A549 (cell line): ENCODE data around the gene JAKMIP2. TPM values are rescaled to one million over a fixed set of nuclear protein-coding genes. Genes with fewer than 3 reads are reported as not detected.

ENCODE experiments used
- ATAC-seq, 2 experiments: fragments of 200-7000 bp in 1 of 2; fragments of >200 bp in 1 of 2; cut with Nextera tagmentation in 1 of 2; cut with Tn5 transposase in 1 of 2; 3 replicates each; pipeline versions ENCODE4 v1.8.0 to v1.9.1; 2018 to 2020; ENCODE audit warnings: mild to moderate bottlenecking in 1 of 2, moderate library complexity in 1 of 2
- CTCF ChIA-PET: fragments of 300-600 bp; sonication (Branson Sonifier 250); formaldehyde crosslinking; extraction: SDS; loops from one replicate; lab custom pipeline; 2021; ENCODE audit warnings: antibody characterized with exemption, inconsistent platforms; lab: Yijun Ruan, JAX
- POLR2A ChIA-PET: fragments of 350-600 bp; formaldehyde crosslinking; extraction: SDS; loops from one replicate; lab custom pipeline; 2021; ENCODE audit warnings: antibody characterized with exemption, inconsistent platforms; lab: Yijun Ruan, JAX
- DNase-seq, 2 experiments: peaks; one replicate each; pipeline versions ENCODE4 v3.0.0 to v3.0.0-alpha.2; 2011 to 2016; ENCODE audit warnings: low read depth in 1 of 2, low spot score in 1 of 2
- FAIRE-seq: peaks from 2 replicates; lab custom pipeline; 2011; peaks lifted over from hg19 to GRCh38; lab: Jason Lieb, UNC
- H3K27ac ChIP-seq, 2 experiments: fragments of >200 bp; sonication (Bioruptor Twin); formaldehyde crosslinking; 3 replicates each; pipeline ENCODE4 v1.5.1; 2016 to 2017
- H3K4me1 ChIP-seq: fragments of >200 bp; sonication (Bioruptor Twin); formaldehyde crosslinking; 3 replicates; pipeline ENCODE4 v1.6.1; 2016
- H3K4me2 ChIP-seq: fragments of >200 bp; sonication (Bioruptor Twin); formaldehyde crosslinking; 3 replicates; pipeline ENCODE4 v1.6.1; 2016
- H3K4me3 ChIP-seq: fragments of >200 bp; sonication (Bioruptor Twin); formaldehyde crosslinking; 3 replicates; pipeline ENCODE4 v1.5.1; 2016
- H3K9me3 ChIP-seq: fragments of >200 bp; sonication (Bioruptor Twin); formaldehyde crosslinking; 3 replicates; pipeline ENCODE4 v1.6.1; 2016
- CHD4 ChIP-seq: fragments of 200-600 bp; sonication (generic); IDR thresholded peaks from 2 replicates; pipeline ENCODE4 v1.6.1; 2016; ENCODE audit warnings: antibody characterized with exemption, mild to moderate bottlenecking, borderline replicate concordance
- ESRRA ChIP-seq: fragments of 150-350 bp; IDR thresholded peaks from 2 replicates; pipeline ENCODE4 v1.6.1; 2014; ENCODE audit warnings: mild to moderate bottlenecking, low read length, borderline replicate concordance
- FOSB ChIP-seq: fragments of 250-450 bp; sonication (Bioruptor Pico); IDR thresholded peaks from 2 replicates; pipeline ENCODE4 v1.5.0; 2020; ENCODE audit warnings: mild to moderate bottlenecking, moderate library complexity
- FOSL2 ChIP-seq, 2 experiments: fragments of 450-650 bp in 1 of 2; fragments of >200 bp in 1 of 2; sonication (Bioruptor Twin) in 1 of 2; formaldehyde crosslinking; IDR thresholded peaks; 2 replicates each; pipeline versions ENCODE4 v1.5.0 to v1.6.1; 2016 to 2020; ENCODE audit warnings: mild to moderate bottlenecking in 1 of 2, moderate library complexity in 1 of 2
- HDAC2 ChIP-seq: fragments of 200-600 bp; sonication (generic); IDR thresholded peaks from 2 replicates; pipeline ENCODE4 v1.6.1; 2016
- HOXB5 ChIP-seq: fragments of 250-450 bp; sonication (Bioruptor Pico); IDR thresholded peaks from 2 replicates; pipeline ENCODE4 v1.5.0; 2020; ENCODE audit warnings: mild to moderate bottlenecking, moderate library complexity
- NFE2L2 ChIP-seq: fragments of 150-350 bp; conservative IDR thresholded peaks from 2 replicates; pipeline ENCODE4 v1.6.1; 2014; ENCODE audit warnings: low read length
- POLR2AphosphoS2 ChIP-seq: conservative IDR thresholded peaks from 2 replicates; pipeline ENCODE4 v1.6.1; 2012; ENCODE audit warnings: low read length, improper control_type of control experiment, inconsistent platforms
- RCOR1 ChIP-seq: fragments of 150-350 bp; IDR thresholded peaks from 2 replicates; pipeline ENCODE4 v1.6.1; 2014; ENCODE audit warnings: antibody characterized with exemption, low read length, low read depth
- TFCP2L1 ChIP-seq: fragments of 250-450 bp; sonication (Bioruptor Pico); IDR thresholded peaks from 2 replicates; pipeline ENCODE4 v1.5.0; 2021; ENCODE audit warnings: mild to moderate bottlenecking
- TP53 ChIP-seq: fragments of 250-450 bp; sonication (Bioruptor Pico); IDR thresholded peaks from 2 replicates; pipeline ENCODE4 v1.5.0; 2021; ENCODE audit warnings: mild to moderate bottlenecking, moderate library complexity
- ZC3H11A ChIP-seq: fragments of 450-650 bp; IDR thresholded peaks from 2 replicates; pipeline ENCODE4 v1.6.1; 2014; ENCODE audit warnings: antibody characterized with exemption, mild to moderate bottlenecking
- ZFP36 ChIP-seq: fragments of 450-650 bp; IDR thresholded peaks from 2 replicates; pipeline ENCODE4 v1.6.1; 2014; ENCODE audit warnings: borderline replicate concordance; ENCODE audit not compliant: partially characterized antibody
- ZNF302 ChIP-seq: fragments of 250-450 bp; sonication (Bioruptor Pico); IDR thresholded peaks from 2 replicates; pipeline ENCODE4 v1.9.0; 2021; ENCODE audit warnings: inconsistent platforms, mild to moderate bottlenecking, moderate library complexity
- ZSCAN20 ChIP-seq: fragments of 250-450 bp; sonication (Bioruptor Pico); IDR thresholded peaks from 2 replicates; pipeline ENCODE4 v1.8.0; 2022; ENCODE audit warnings: mild to moderate bottlenecking, moderate library complexity
- whole genome bisulfite sequencing: methylation state at CpG from one replicate; pipeline ENCODE4 v1.1.6; 2017; ENCODE audit errors: missing lambda C conversion rate; 5-methylcytosine and 5-hydroxymethylcytosine counted together
- polyA plus RNA-seq, 4 experiments: library from polyadenylated mRNA; depleted of rRNA in 3 of 4; stranded (reverse); fragments of >200 nt; fragmentation: RNase III in 1 of 4; extraction: RNeasy Plus Mini Kit Qiagen cat#74134 plus additional on column Dnase treatment in 1 of 4; gene quantifications; 2 replicates in 3 of 4; 3 replicates in 1 of 4; pipeline ENCODE4 v1.2.3, GENCODE V29; 2011 to 2017
- TF ChIP-seq, protein P1 (sequence below): IDR thresholded peaks from 2 replicates; pipeline ENCODE4 v1.6.1; 2012; ENCODE audit warnings: low read depth, borderline replicate concordance
- TF ChIP-seq, protein P2 (sequence below): fragments of 250-450 bp; sonication (Bioruptor Pico); IDR thresholded peaks from 2 replicates; pipeline ENCODE4 v1.5.0; 2020; ENCODE audit warnings: low read depth, mild to moderate bottlenecking, moderate library complexity
- TF ChIP-seq, protein P3 (sequence below): fragments of 200-600 bp; sonication (generic); IDR thresholded peaks from 2 replicates; pipeline ENCODE4 v1.6.1; 2016; ENCODE audit warnings: antibody characterized with exemption, mild to moderate bottlenecking, moderate library complexity
- TF ChIP-seq, protein P4 (sequence below): fragments of >200 bp; sonication (Bioruptor Twin); formaldehyde crosslinking; IDR thresholded peaks from 3 replicates; pipeline ENCODE4 v1.6.1; 2016
- TF ChIP-seq, protein P5 (sequence below): fragments of 150-350 bp; IDR thresholded peaks from 2 replicates; pipeline ENCODE4 v1.6.1; 2014; ENCODE audit warnings: low read depth, mild to moderate bottlenecking, low read length
- TF ChIP-seq, protein P6 (sequence below): IDR thresholded peaks from 2 replicates; pipeline ENCODE4 v1.6.1; 2012

The JAKMIP2 gene
- polyA plus RNA-seq, 2 of the 4 experiments (the other 2 are of a cell fraction), result 0.01 TPM; not detected in 1

DNA sequence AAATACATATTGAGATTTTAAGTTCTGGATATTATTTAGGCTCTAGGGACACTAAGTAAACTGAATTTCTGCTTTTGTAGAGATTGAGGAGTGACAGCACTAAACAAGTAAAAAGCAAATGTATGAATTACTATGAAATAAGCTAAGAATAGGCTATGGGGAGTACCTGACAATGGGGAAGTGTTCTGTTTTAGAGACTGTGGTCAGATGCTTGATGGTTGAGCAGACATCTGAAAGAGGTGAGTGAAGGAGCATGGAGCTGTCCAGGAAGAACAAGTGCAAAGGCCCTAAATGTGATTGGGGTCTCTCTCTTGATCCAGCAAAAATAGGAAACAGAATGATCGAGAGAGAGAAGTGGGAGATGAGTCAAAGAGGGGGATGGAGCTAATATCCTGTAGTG is 111.7 kb downstream of the JAKMIP2 start:
- CTCF ChIA-PET, result no interaction called here
- DNase-seq, result no peak
- no peak for ATAC-seq
- Histone ChIP-seq H3K9me3 (no peaks in the 10 kb centered on the region), H3K4me2 (no peak overlapping the region), H3K4me3 (no peak overlapping the region), H3K27ac (no peak overlapping the region), H3K4me1 (no peaks in the 10 kb centered on the region)
- WGBS, result 0% methylated on average over 1 of the region's 1 CpG
- FAIRE-seq, result no peak
- TF ChIP-seq, protein P1, sequence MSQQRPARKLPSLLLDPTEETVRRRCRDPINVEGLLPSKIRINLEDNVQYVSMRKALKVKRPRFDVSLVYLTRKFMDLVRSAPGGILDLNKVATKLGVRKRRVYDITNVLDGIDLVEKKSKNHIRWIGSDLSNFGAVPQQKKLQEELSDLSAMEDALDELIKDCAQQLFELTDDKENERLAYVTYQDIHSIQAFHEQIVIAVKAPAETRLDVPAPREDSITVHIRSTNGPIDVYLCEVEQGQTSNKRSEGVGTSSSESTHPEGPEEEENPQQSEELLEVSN, result no peak
- TF ChIP-seq, all 56 proteins: peak for 0
- POLR2A ChIA-PET, result no interaction called here

DNA sequence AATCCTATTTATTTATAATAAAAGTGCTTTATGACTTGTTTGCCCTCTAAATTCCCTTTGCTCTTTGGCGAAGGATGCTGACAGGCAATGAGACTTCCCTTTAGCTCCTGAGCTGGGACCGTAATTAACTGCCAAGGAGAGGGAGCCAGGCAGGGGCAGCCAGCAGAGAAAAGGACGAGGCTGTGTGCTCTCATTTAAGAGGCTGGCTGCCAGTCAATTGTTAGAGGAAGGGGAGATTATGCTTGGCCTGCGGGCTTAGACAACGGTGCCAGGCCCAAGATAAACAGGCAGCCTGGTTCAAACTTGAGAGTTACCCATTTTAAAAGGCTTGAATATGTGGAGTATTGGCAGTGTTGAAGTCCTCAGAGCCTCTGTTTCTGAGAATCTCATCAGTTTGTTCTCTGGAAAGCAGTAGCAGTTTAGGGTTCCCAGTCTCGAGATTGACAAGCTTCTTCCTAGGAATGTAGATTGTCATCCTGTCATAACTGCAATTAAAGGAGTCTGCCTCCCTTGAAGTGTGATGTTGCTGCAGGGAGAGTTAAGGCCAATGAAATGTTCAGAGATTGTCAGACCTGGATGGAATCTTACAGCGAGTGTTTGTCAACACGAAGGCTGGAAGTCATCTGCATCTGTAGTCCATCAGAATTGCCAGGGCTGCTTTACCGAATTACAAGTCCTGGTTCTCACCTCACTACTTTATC is 113.2 kb downstream of the JAKMIP2 start:
- ChIA-PET POLR2A (no interaction called here), CTCF (no interaction called here)
- Histone ChIP-seq H3K9me3 (no peaks in the 10 kb centered on the region), H3K4me1 (no peaks in the 10 kb centered on the region), H3K27ac (no peak overlapping the region), H3K4me2 (no peak overlapping the region), H3K4me3 (no peak overlapping the region)
- FAIRE-seq (no peak), ATAC-seq (no peak), DNase-seq (no peak)
- WGBS, result 10% methylated on average over 9 of the region's 9 CpGs
- no peak for TF ChIP-seq HOXB5 (CRISPR knock-in tag)
- no peak for TF ChIP-seq ZSCAN20
- no peak for TF ChIP-seq HDAC2
- no peak for TF ChIP-seq TP53 (CRISPR knock-in tag)
- TF ChIP-seq ZC3H11A, result no peak
- no peak for TF ChIP-seq ZNF302 (CRISPR knock-in tag)
- no peak for TF ChIP-seq NFE2L2
- TF ChIP-seq POLR2AphosphoS2, result no peak
- TF ChIP-seq, protein P2, sequence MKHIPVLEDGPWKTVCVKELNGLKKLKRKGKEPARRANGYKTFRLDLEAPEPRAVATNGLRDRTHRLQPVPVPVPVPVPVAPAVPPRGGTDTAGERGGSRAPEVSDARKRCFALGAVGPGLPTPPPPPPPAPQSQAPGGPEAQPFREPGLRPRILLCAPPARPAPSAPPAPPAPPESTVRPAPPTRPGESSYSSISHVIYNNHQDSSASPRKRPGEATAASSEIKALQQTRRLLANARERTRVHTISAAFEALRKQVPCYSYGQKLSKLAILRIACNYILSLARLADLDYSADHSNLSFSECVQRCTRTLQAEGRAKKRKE (CRISPR knock-in tag), result no peak
- TF ChIP-seq, protein P3, sequence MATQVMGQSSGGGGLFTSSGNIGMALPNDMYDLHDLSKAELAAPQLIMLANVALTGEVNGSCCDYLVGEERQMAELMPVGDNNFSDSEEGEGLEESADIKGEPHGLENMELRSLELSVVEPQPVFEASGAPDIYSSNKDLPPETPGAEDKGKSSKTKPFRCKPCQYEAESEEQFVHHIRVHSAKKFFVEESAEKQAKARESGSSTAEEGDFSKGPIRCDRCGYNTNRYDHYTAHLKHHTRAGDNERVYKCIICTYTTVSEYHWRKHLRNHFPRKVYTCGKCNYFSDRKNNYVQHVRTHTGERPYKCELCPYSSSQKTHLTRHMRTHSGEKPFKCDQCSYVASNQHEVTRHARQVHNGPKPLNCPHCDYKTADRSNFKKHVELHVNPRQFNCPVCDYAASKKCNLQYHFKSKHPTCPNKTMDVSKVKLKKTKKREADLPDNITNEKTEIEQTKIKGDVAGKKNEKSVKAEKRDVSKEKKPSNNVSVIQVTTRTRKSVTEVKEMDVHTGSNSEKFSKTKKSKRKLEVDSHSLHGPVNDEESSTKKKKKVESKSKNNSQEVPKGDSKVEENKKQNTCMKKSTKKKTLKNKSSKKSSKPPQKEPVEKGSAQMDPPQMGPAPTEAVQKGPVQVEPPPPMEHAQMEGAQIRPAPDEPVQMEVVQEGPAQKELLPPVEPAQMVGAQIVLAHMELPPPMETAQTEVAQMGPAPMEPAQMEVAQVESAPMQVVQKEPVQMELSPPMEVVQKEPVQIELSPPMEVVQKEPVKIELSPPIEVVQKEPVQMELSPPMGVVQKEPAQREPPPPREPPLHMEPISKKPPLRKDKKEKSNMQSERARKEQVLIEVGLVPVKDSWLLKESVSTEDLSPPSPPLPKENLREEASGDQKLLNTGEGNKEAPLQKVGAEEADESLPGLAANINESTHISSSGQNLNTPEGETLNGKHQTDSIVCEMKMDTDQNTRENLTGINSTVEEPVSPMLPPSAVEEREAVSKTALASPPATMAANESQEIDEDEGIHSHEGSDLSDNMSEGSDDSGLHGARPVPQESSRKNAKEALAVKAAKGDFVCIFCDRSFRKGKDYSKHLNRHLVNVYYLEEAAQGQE, result no peak
- TF ChIP-seq, protein P4, sequence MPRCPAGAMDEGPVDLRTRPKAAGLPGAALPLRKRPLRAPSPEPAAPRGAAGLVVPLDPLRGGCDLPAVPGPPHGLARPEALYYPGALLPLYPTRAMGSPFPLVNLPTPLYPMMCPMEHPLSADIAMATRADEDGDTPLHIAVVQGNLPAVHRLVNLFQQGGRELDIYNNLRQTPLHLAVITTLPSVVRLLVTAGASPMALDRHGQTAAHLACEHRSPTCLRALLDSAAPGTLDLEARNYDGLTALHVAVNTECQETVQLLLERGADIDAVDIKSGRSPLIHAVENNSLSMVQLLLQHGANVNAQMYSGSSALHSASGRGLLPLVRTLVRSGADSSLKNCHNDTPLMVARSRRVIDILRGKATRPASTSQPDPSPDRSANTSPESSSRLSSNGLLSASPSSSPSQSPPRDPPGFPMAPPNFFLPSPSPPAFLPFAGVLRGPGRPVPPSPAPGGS, result no peak
- TF ChIP-seq ZFP36, result no peak
- no peak for TF ChIP-seq CHD4

DNA sequence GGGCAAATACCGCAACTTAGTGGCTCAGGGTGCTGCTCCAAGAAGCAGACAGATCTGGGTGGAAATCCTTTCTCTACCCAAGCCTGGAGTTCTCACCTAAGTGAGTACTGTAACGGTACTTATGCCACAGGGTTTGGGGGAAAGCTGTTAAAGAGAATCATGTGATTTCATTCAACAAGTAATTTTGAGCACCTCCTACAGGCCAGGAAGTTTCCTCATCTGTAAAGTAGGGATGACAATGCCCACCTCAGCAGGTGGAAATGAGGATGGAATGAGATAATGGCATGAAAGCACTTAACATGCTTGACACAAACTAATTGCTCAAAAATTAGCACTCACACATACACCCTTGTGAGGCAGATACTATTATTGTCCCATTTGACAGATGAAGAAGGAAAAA is 114.1 kb downstream of the JAKMIP2 start:
- CTCF ChIA-PET, result no interaction called here
- TF ChIP-seq HDAC2, result no peak
- TF ChIP-seq ZFP36, result no peak
- TF ChIP-seq ZC3H11A, result no peak
- TF ChIP-seq TFCP2L1, result no peak
- no peak for TF ChIP-seq FOSL2 (IDR thresholded peaks at IDR 0.05)
- no peak for TF ChIP-seq FOSL2 (CRISPR knock-in tag; IDR thresholded peaks at IDR 0.05)
- TF ChIP-seq, protein P5, sequence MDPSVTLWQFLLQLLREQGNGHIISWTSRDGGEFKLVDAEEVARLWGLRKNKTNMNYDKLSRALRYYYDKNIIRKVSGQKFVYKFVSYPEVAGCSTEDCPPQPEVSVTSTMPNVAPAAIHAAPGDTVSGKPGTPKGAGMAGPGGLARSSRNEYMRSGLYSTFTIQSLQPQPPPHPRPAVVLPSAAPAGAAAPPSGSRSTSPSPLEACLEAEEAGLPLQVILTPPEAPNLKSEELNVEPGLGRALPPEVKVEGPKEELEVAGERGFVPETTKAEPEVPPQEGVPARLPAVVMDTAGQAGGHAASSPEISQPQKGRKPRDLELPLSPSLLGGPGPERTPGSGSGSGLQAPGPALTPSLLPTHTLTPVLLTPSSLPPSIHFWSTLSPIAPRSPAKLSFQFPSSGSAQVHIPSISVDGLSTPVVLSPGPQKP, result no peak
- TF ChIP-seq, protein P6, sequence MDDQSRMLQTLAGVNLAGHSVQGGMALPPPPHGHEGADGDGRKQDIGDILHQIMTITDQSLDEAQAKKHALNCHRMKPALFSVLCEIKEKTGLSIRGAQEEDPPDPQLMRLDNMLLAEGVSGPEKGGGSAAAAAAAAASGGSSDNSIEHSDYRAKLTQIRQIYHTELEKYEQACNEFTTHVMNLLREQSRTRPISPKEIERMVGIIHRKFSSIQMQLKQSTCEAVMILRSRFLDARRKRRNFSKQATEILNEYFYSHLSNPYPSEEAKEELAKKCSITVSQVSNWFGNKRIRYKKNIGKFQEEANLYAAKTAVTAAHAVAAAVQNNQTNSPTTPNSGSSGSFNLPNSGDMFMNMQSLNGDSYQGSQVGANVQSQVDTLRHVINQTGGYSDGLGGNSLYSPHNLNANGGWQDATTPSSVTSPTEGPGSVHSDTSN, result no peak
- no peak for TF ChIP-seq ESRRA
- no peak for TF ChIP-seq RCOR1
- TF ChIP-seq NFE2L2, result no peak
- no peak for TF ChIP-seq FOSB

More for the DNA sequence above, 114.1 kb downstream of the JAKMIP2 start:
- FAIRE-seq (no peak), ATAC-seq (no peak), DNase-seq (no peak)
- H3K27ac ChIP-seq, result no peak overlapping the region
- no peaks in the 10 kb centered on the region for H3K9me3 ChIP-seq
- POLR2A ChIA-PET, result no interaction called here
- H3K4me1 ChIP-seq, result no peaks in the 10 kb centered on the region
- H3K4me3 ChIP-seq, result no peak overlapping the region
- no peak overlapping the region for H3K4me2 ChIP-seq
- 0% methylated on average over 2 of the region's 2 CpGs for WGBS
